Measurements from ENCODE around the gene F2RL3.

Gene F2RL3

GRCh38 chr19:16869331-16869972 is 19.3 kb upstream of the F2RL3 start:
- Histone ChIP-seq H3K4me3 (ENCODE audit: low read length in 2 of 2) (no peak overlapping the region), H3K23ac (ENCODE audit: low read depth, low read length, poor library complexity) (peak overlapping the region; percentile 65), H2AFZ (ENCODE audit: low read length) (no peak overlapping the region), H3K79me1 (ENCODE audit: low read depth, low read length) (peaks cover 5% of the 10 kb centered on the region), H4K91ac (ENCODE audit: low read depth, low read length, poor library complexity) (no peak overlapping the region), H2BK12ac (ENCODE audit: low read length) (no peak overlapping the region), H2BK15ac (ENCODE audit: low read length) (no peak overlapping the region), H3K27ac (replicated peaks; ENCODE audit: low read length) (no peak overlapping the region), H3K4me2 (ENCODE audit: insufficient read depth, low read length, poor library complexity, severe bottlenecking) (no peak overlapping the region), H4K8ac (ENCODE audit: low read depth, low read length) (no peak overlapping the region), H2AK5ac (ENCODE audit: low read depth, low read length) (no peak overlapping the region), H3K27me3 (ENCODE audit: control insufficient read depth in 3 of 3, insufficient read depth in 3 of 3, low read depth in 1 of 3, low read length in 3 of 3) (no peaks in the 10 kb centered on the region), H2BK5ac (ENCODE audit: low read length) (no peak overlapping the region), H3K4me1 (ENCODE audit: control insufficient read depth in 2 of 2, insufficient read depth in 1 of 2, low read depth in 1 of 2, low read length in 2 of 2) (no peaks in the 10 kb centered on the region), H3K9ac (ENCODE audit: low read depth, low read length, poor library complexity) (peak overlapping the region; percentile 4), H3K14ac (ENCODE audit: low read length) (peak overlapping the region; percentile 21), H3K18ac (ENCODE audit: low read length) (no peak overlapping the region), H2BK120ac (ENCODE audit: low read depth, low read length) (no peak overlapping the region), H3K9me3 (replicated peaks in 1 of 2; ENCODE audit: control insufficient read depth in 2 of 2, insufficient read depth in 1 of 2, low read depth in 1 of 2, low read length in 2 of 2) (peaks cover 4 to 7% of the 10 kb centered on the region in 2 donors), H3K4ac (ENCODE audit: low read length) (no peak overlapping the region), H3K36me3 (replicated peaks in 1 of 2; ENCODE audit: control insufficient read depth in 2 of 2, insufficient read depth in 2 of 2, low read length in 2 of 2) (peaks cover 52 to 92% of the 10 kb centered on the region in 2 donors)
- no CpG with 5 or more reads among the region's 30 CpGs for WGBS, 2 donors (ENCODE audit: extremely low coverage in 2 of 2, insufficient read length in 2 of 2, insufficient replicate concordance in 1 of 2)
- DNase-seq (ENCODE audit: low spot score): no peak

DNA sequence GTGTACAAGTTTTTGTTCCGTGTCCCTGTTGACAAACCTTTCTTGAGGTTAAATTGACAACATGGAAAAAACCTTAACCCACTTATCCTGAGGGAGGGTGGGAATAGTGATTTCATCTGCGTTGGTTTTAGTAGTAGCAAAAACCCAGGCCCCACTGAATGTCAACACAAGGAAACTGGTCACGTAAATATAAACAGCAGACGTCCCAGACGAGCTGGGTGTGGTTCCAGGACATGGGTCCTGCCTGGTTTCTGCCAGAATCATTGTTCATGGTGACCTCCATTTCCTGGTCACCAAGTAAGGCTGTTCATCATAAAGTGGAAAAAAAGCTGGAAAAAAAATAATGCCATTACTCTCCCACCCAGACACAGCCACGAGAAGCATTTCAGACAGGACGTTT is 16.9 kb upstream of the F2RL3 start:
- Histone ChIP-seq H3K4me2 (ENCODE audit: insufficient read depth, low read length, poor library complexity, severe bottlenecking) (no peak overlapping the region), H2BK15ac (ENCODE audit: low read length) (no peak overlapping the region), H4K8ac (ENCODE audit: low read depth, low read length) (no peak overlapping the region), H2BK12ac (ENCODE audit: low read length) (no peak overlapping the region), H4K91ac (ENCODE audit: low read depth, low read length, poor library complexity) (no peak overlapping the region), H2AK5ac (ENCODE audit: low read depth, low read length) (no peak overlapping the region), H3K79me1 (ENCODE audit: low read depth, low read length) (peaks cover 14% of the 10 kb centered on the region), H3K14ac (ENCODE audit: low read length) (no peak overlapping the region), H3K23ac (ENCODE audit: low read depth, low read length, poor library complexity) (no peak overlapping the region), H2BK120ac (ENCODE audit: low read depth, low read length) (no peak overlapping the region), H3K9me3 (replicated peaks in 1 of 2; ENCODE audit: control insufficient read depth in 2 of 2, insufficient read depth in 1 of 2, low read depth in 1 of 2, low read length in 2 of 2) (peaks cover 4 to 13% of the 10 kb centered on the region in 2 donors), H3K27me3 (ENCODE audit: control insufficient read depth in 3 of 3, insufficient read depth in 3 of 3, low read depth in 1 of 3, low read length in 3 of 3) (no peaks in the 10 kb centered on the region), H3K27ac (replicated peaks; ENCODE audit: low read length) (no peak overlapping the region), H3K4ac (ENCODE audit: low read length) (no peak overlapping the region), H2AFZ (ENCODE audit: low read length) (no peak overlapping the region), H2BK5ac (ENCODE audit: low read length) (no peak overlapping the region), H3K9ac (ENCODE audit: low read depth, low read length, poor library complexity) (no peak overlapping the region), H3K36me3 (replicated peaks in 1 of 2; ENCODE audit: control insufficient read depth in 2 of 2, insufficient read depth in 2 of 2, low read length in 2 of 2) (peaks cover 52 to 82% of the 10 kb centered on the region in 2 donors), H3K18ac (ENCODE audit: low read length) (no peak overlapping the region), H3K4me3 (ENCODE audit: low read length in 2 of 2) (no peak overlapping the region), H3K4me1 (ENCODE audit: control insufficient read depth in 2 of 2, insufficient read depth in 1 of 2, low read depth in 1 of 2, low read length in 2 of 2) (no peaks in the 10 kb centered on the region)
- DNase-seq (ENCODE audit: low spot score): no peak
- no CpG with 5 or more reads among the region's 7 CpGs for WGBS, 2 donors (ENCODE audit: extremely low coverage in 2 of 2, insufficient read length in 2 of 2, insufficient replicate concordance in 1 of 2)

DNA sequence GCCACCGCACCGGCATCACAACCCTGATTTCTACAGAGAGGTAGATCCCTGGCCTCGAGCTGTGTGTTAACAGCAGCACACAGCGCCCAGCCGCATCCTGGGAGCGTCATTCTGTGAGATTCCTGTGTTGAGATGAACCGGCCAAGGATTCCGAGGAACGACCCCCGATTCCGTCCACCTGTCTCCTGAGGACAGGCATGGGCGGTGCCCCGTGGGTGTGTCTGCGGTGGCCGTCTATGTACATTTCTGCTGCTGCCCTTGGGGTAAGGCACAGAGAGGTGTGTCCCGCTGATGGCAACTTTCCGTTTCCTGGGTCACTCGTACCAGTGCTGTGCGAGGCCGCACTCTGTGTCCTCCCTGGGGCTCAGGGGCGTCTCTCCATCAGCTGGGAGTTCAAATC is 16.1 kb upstream of the F2RL3 start:
- Histone ChIP-seq H3K18ac (ENCODE audit: low read length) (no peak overlapping the region), H3K27me3 (ENCODE audit: control insufficient read depth in 3 of 3, insufficient read depth in 3 of 3, low read depth in 1 of 3, low read length in 3 of 3) (no peaks in the 10 kb centered on the region), H2BK15ac (ENCODE audit: low read length) (no peak overlapping the region), H3K36me3 (replicated peaks in 1 of 2; ENCODE audit: control insufficient read depth in 2 of 2, insufficient read depth in 2 of 2, low read length in 2 of 2) (peaks cover 50 to 82% of the 10 kb centered on the region in 2 donors), H2BK12ac (ENCODE audit: low read length) (no peak overlapping the region), H4K8ac (ENCODE audit: low read depth, low read length) (peak overlapping the region; percentile 43), H3K4me2 (ENCODE audit: insufficient read depth, low read length, poor library complexity, severe bottlenecking) (no peak overlapping the region), H2BK120ac (ENCODE audit: low read depth, low read length) (no peak overlapping the region), H3K27ac (replicated peaks; ENCODE audit: low read length) (no peak overlapping the region), H3K14ac (ENCODE audit: low read length) (no peak overlapping the region), H3K4me1 (ENCODE audit: control insufficient read depth in 2 of 2, insufficient read depth in 1 of 2, low read depth in 1 of 2, low read length in 2 of 2) (no peaks in the 10 kb centered on the region), H3K4me3 (ENCODE audit: low read length in 2 of 2) (no peak overlapping the region), H2BK5ac (ENCODE audit: low read length) (no peak overlapping the region), H2AK5ac (ENCODE audit: low read depth, low read length) (no peak overlapping the region), H2AFZ (ENCODE audit: low read length) (no peak overlapping the region), H3K9ac (ENCODE audit: low read depth, low read length, poor library complexity) (no peak overlapping the region), H3K23ac (ENCODE audit: low read depth, low read length, poor library complexity) (peak overlapping the region; percentile 48), H3K9me3 (replicated peaks in 1 of 2; ENCODE audit: control insufficient read depth in 2 of 2, insufficient read depth in 1 of 2, low read depth in 1 of 2, low read length in 2 of 2) (peaks cover 4 to 13% of the 10 kb centered on the region in 2 donors), H3K79me1 (ENCODE audit: low read depth, low read length) (peaks cover 17% of the 10 kb centered on the region), H3K4ac (ENCODE audit: low read length) (no peak overlapping the region), H4K91ac (ENCODE audit: low read depth, low read length, poor library complexity) (no peak overlapping the region)
- DNase-seq (ENCODE audit: low spot score): no peak
- WGBS, 2 donors (ENCODE audit: extremely low coverage in 2 of 2, insufficient read length in 2 of 2, insufficient replicate concordance in 1 of 2): no CpG with 5 or more reads among the region's 21 CpGs

GRCh38 chr19:16873594-16873993 is 15.2 kb upstream of the F2RL3 start:
- Histone ChIP-seq H3K4me1 (ENCODE audit: control insufficient read depth in 2 of 2, insufficient read depth in 1 of 2, low read depth in 1 of 2, low read length in 2 of 2) (no peaks in the 10 kb centered on the region), H3K4ac (ENCODE audit: low read length) (no peak overlapping the region), H4K8ac (ENCODE audit: low read depth, low read length) (no peak overlapping the region), H3K36me3 (replicated peaks in 1 of 2; ENCODE audit: control insufficient read depth in 2 of 2, insufficient read depth in 2 of 2, low read length in 2 of 2) (peaks cover 52 to 82% of the 10 kb centered on the region in 2 donors), H2AK5ac (ENCODE audit: low read depth, low read length) (no peak overlapping the region), H3K9me3 (replicated peaks in 1 of 2; ENCODE audit: control insufficient read depth in 2 of 2, insufficient read depth in 1 of 2, low read depth in 1 of 2, low read length in 2 of 2) (peaks cover 4 to 13% of the 10 kb centered on the region in 2 donors), H4K91ac (ENCODE audit: low read depth, low read length, poor library complexity) (no peak overlapping the region), H3K18ac (ENCODE audit: low read length) (no peak overlapping the region), H2BK5ac (ENCODE audit: low read length) (no peak overlapping the region), H3K27me3 (ENCODE audit: control insufficient read depth in 3 of 3, insufficient read depth in 3 of 3, low read depth in 1 of 3, low read length in 3 of 3) (no peaks in the 10 kb centered on the region), H3K4me2 (ENCODE audit: insufficient read depth, low read length, poor library complexity, severe bottlenecking) (no peak overlapping the region), H3K23ac (ENCODE audit: low read depth, low read length, poor library complexity) (peak overlapping the region; percentile 14), H3K14ac (ENCODE audit: low read length) (no peak overlapping the region), H2AFZ (ENCODE audit: low read length) (no peak overlapping the region), H3K27ac (replicated peaks; ENCODE audit: low read length) (no peak overlapping the region), H3K79me1 (ENCODE audit: low read depth, low read length) (peaks cover 14% of the 10 kb centered on the region), H3K4me3 (ENCODE audit: low read length in 2 of 2) (no peak overlapping the region), H2BK12ac (ENCODE audit: low read length) (no peak overlapping the region), H3K9ac (ENCODE audit: low read depth, low read length, poor library complexity) (no peak overlapping the region), H2BK15ac (ENCODE audit: low read length) (no peak overlapping the region), H2BK120ac (ENCODE audit: low read depth, low read length) (no peak overlapping the region)
- DNase-seq (ENCODE audit: low spot score): no peak
- no CpG with 5 or more reads among the region's 3 CpGs for WGBS, 2 donors (ENCODE audit: extremely low coverage in 2 of 2, insufficient read length in 2 of 2, insufficient replicate concordance in 1 of 2)

Data from neuronal stem cell (in vitro differentiated cells).